Mucosa of rectum (tissue), 2 donors: ENCODE measurements around the gene TAT.
"Not testable (repeated sequence)": the region's sequence is repeated elsewhere in the genome, so short reads cannot be mapped to it uniquely, and the experiment has no call there.

ENCODE experiments used
- H3K27ac ChIP-seq, 2 donors: one replicate each; pipeline ENCODE4 v1.7.0; 2013; ENCODE audit warnings: inconsistent platforms in 2 of 2, low read depth in 2 of 2, low read length in 2 of 2
- H3K27me3 ChIP-seq, 2 donors: one replicate each; pipeline ENCODE4 v1.7.0; 2013; ENCODE audit warnings: low read length in 2 of 2; ENCODE audit not compliant: control insufficient read depth in 2 of 2, insufficient read depth in 2 of 2
- H3K36me3 ChIP-seq, 2 donors: one replicate each; pipeline ENCODE4 v1.7.0; 2013; ENCODE audit warnings: low read length in 2 of 2; ENCODE audit not compliant: control insufficient read depth in 2 of 2, insufficient read depth in 2 of 2
- H3K4me1 ChIP-seq, 2 donors: one replicate each; pipeline ENCODE4 v1.7.0; 2013; ENCODE audit warnings: low read length in 2 of 2, mild to moderate bottlenecking in 1 of 2; ENCODE audit not compliant: control insufficient read depth in 2 of 2, insufficient read depth in 2 of 2
- H3K4me3 ChIP-seq, 2 donors: one replicate each; pipeline ENCODE4 v1.7.0; 2013; ENCODE audit warnings: low read length in 2 of 2
- H3K9ac ChIP-seq, 2 donors: one replicate each; pipeline ENCODE4 v1.7.0; 2013; ENCODE audit warnings: low read length in 2 of 2, low read depth in 1 of 2, mild to moderate bottlenecking in 1 of 2
- H3K9me3 ChIP-seq, 2 donors: one replicate each; pipeline ENCODE4 v1.7.0; 2013; ENCODE audit warnings: low read length in 2 of 2; ENCODE audit not compliant: control insufficient read depth in 2 of 2
- donor health status: healthy.
- donor health status: Normal muscosa, but diverticular disease.

TAT gene

GRCh38 chr16:71565812-71566700 lies 10.8 kb downstream of the TAT start:
- Histone ChIP-seq H3K36me3 (no peaks in the 10 kb centered on the region), H3K4me1 (peaks cover 12 to 18% of the 10 kb centered on the region in 2 donors), H3K27ac (peak overlapping the region; percentile 85 to 92), H3K9me3 (no peaks in the 10 kb centered on the region), H3K9ac (peak overlapping the region; percentile 55 to 76), H3K4me3 (peak overlapping the region; percentile 80 to 89), H3K27me3 (no peaks in the 10 kb centered on the region)

GRCh38 chr16:71564335-71564967 lies 12.4 kb downstream of the TAT start:
- H3K9me3 ChIP-seq, result no peaks in the 10 kb centered on the region
- no peaks in the 10 kb centered on the region for H3K27me3 ChIP-seq
- peak overlapping the region; percentile 85 to 92 for H3K27ac ChIP-seq
- H3K9ac ChIP-seq, result peak overlapping the region; percentile 55 to 76
- no peaks in the 10 kb centered on the region for H3K36me3 ChIP-seq
- peak overlapping the region; percentile 80 to 89 for H3K4me3 ChIP-seq
- H3K4me1 ChIP-seq, result peaks cover 8 to 15% of the 10 kb centered on the region in 2 donors

- H3K36me3 ChIP-seq, result no peaks in the 10 kb centered on the region
- no peak overlapping the region for H3K4me3 ChIP-seq
- H3K27me3 ChIP-seq, result no peaks in the 10 kb centered on the region
- peaks cover 8 to 15% of the 10 kb centered on the region in 2 donors for H3K4me1 ChIP-seq
- H3K9ac ChIP-seq, result no peak overlapping the region
- H3K27ac ChIP-seq, result no peak overlapping the region
- no peaks in the 10 kb centered on the region for H3K9me3 ChIP-seq
These were observed 14.3 kb downstream of the TAT start for GRCh38 chr16:71562552-71562951.

- H3K27ac ChIP-seq, H3K9me3 ChIP-seq, H3K27me3 ChIP-seq, H3K4me3 ChIP-seq, H3K36me3 ChIP-seq, H3K9ac ChIP-seq: not testable (repeated sequence)
- peaks cover 8 to 15% of the 10 kb centered on the region in 2 donors for H3K4me1 ChIP-seq
These were observed 15.0 kb downstream of the TAT start for GRCh38 chr16:71561886-71562285.

GRCh38 chr16:71559855-71560254 lies 17.0 kb downstream of the TAT start:
- Histone ChIP-seq H3K27me3 (no peaks in the 10 kb centered on the region), H3K4me1 (peaks cover 0 to 6% of the 10 kb centered on the region in 2 donors), H3K36me3 (no peaks in the 10 kb centered on the region), H3K27ac (no peak overlapping the region), H3K9me3 (no peaks in the 10 kb centered on the region), H3K9ac (no peak overlapping the region), H3K4me3 (no peak overlapping the region)

- Histone ChIP-seq H3K4me1 (no peaks in the 10 kb centered on the region), H3K4me3 (no peak overlapping the region), H3K27me3 (no peaks in the 10 kb centered on the region), H3K9me3 (no peaks in the 10 kb centered on the region), H3K27ac (no peak overlapping the region), H3K36me3 (no peaks in the 10 kb centered on the region), H3K9ac (no peak overlapping the region)
These were observed 18.8 kb downstream of the TAT start for GRCh38 chr16:71557954-71558582.

GRCh38 chr16:71557299-71557698 lies 19.6 kb downstream of the TAT start:
- Histone ChIP-seq H3K4me3 (no peak overlapping the region), H3K4me1 (no peaks in the 10 kb centered on the region), H3K27ac (no peak overlapping the region), H3K36me3 (no peaks in the 10 kb centered on the region), H3K27me3 (no peaks in the 10 kb centered on the region), H3K9ac (no peak overlapping the region), H3K9me3 (no peaks in the 10 kb centered on the region)

GRCh38 chr16:71555230-71555891 lies 21.5 kb downstream of the TAT start:
- Histone ChIP-seq H3K27me3 (no peaks in the 10 kb centered on the region), H3K4me1 (no peaks in the 10 kb centered on the region), H3K4me3 (no peak overlapping the region), H3K9ac (no peak overlapping the region), H3K9me3 (no peaks in the 10 kb centered on the region), H3K36me3 (no peaks in the 10 kb centered on the region), H3K27ac (no peak overlapping the region)

- Histone ChIP-seq H3K36me3 (no peaks in the 10 kb centered on the region), H3K27ac (no peak overlapping the region), H3K27me3 (no peaks in the 10 kb centered on the region), H3K4me1 (no peaks in the 10 kb centered on the region), H3K4me3 (no peak overlapping the region), H3K9ac (no peak overlapping the region), H3K9me3 (no peaks in the 10 kb centered on the region)
These were observed 24.0 kb downstream of the TAT start for GRCh38 chr16:71552698-71553503.
